ENCODE data around the gene ELMOD3. TPM values are rescaled to one million over a fixed set of nuclear protein-coding genes. Genes with fewer than 3 reads are reported as not detected.
"Not testable (repeated sequence)": the region's sequence is repeated elsewhere in the genome, so short reads cannot be mapped to it uniquely, and the experiment has no call there.

ELMOD3 gene
- polyA plus RNA-seq, 2 of the 4 experiments (the other 2 are of a cell fraction) = 17.8 to 29.9 TPM

GRCh38 chr2:85327822-85328617 lies 26.5 kb upstream of the ELMOD3 start, which contains the start of gene TGOLN2 (continued):
- TF ChIP-seq HOXB5 (CRISPR knock-in tag; IDR thresholded peaks at IDR 0.05) (peak; percentile 40; the same call in 1 of the 2 replicates), EHF (CRISPR knock-in tag; IDR thresholded peaks at IDR 0.05) (no peak), RARB (CRISPR knock-in tag; IDR thresholded peaks at IDR 0.05) (peak; percentile 77), ZFP36 (IDR thresholded peaks at IDR 0.05; ENCODE audit: borderline replicate concordance, partially characterized antibody) (no peak), KDM1A (IDR thresholded peaks at IDR 0.05; ENCODE audit: low read depth) (no peak), PHF8 (IDR thresholded peaks at IDR 0.05; ENCODE audit: borderline replicate concordance, low read depth) (peak; percentile 97), BCL3 (IDR thresholded peaks at IDR 0.05) (peak; percentile 99), TP53 (CRISPR knock-in tag; IDR thresholded peaks at IDR 0.05) (no peak)

GRCh38 chr2:85329181-85329651 lies 25.4 kb upstream of the ELMOD3 start:
- TF ChIP-seq MAFK (IDR thresholded peaks at IDR 0.05; ENCODE audit: partially characterized antibody) (peak; percentile 33), HEYL (CRISPR knock-in tag; IDR thresholded peaks at IDR 0.05) (no peak), E2F6 (IDR thresholded peaks at IDR 0.05; ENCODE audit: borderline replicate concordance, low read depth) (no peak), CHD4 (IDR thresholded peaks at IDR 0.05; ENCODE audit: borderline replicate concordance) (no peak), RCOR1 (IDR thresholded peaks at IDR 0.05; ENCODE audit: low read depth, low read length) (no peak), NFE2L2 (conservative IDR thresholded peaks at IDR 0.05; ENCODE audit: low read length) (peak; percentile 72), REST (IDR thresholded peaks at IDR 0.05) (no peak), FOSB (CRISPR knock-in tag; IDR thresholded peaks at IDR 0.05) (no peak), NR3C1 (IDR thresholded peaks at IDR 0.05) (no peak)
- no peak for FAIRE-seq
- Histone ChIP-seq H3K27ac (peak overlapping the region in 1 of 2 experiments; percentile 25; a peak in 1 of 6 replicates), H3K9me3 (no peaks in the 10 kb centered on the region), H3K4me1 (peaks cover 33% of the 10 kb centered on the region), H3K4me2 (peak overlapping the region; percentile 96), H3K4me3 (no peak overlapping the region)
- ChIA-PET CTCF (interaction anchor here (0.9 to 1.6 kb wide), 2 partner anchors 14 to 17 kb away, joined by 3 to 4 read pairs; no protein-coding TSS in a partner anchor), POLR2A (no interaction called here)
- no peak for DNase-seq (ENCODE audit: low read depth in 1 of 2, low spot score in 1 of 2)
- ATAC-seq = no peak

- WGBS (ENCODE audit: missing lambda C conversion rate) = 68% methylated on average over 3 of the region's 3 CpGs
- DNase-seq (ENCODE audit: low read depth in 1 of 2, low spot score in 1 of 2); POLR2A ChIA-PET; H3K4me2 ChIP-seq; CTCF ChIA-PET; H3K4me3 ChIP-seq; ATAC-seq; H3K9me3 ChIP-seq; H3K27ac ChIP-seq; FAIRE-seq: not testable (repeated sequence)
- H3K4me1 ChIP-seq = peaks cover 29% of the 10 kb centered on the region
Observed at GRCh38 chr2:85329701-85330100, 24.9 kb upstream of the ELMOD3 start.

Data from A549 (cell line).